ENCODE measurements around the gene SAP30.

DNA sequence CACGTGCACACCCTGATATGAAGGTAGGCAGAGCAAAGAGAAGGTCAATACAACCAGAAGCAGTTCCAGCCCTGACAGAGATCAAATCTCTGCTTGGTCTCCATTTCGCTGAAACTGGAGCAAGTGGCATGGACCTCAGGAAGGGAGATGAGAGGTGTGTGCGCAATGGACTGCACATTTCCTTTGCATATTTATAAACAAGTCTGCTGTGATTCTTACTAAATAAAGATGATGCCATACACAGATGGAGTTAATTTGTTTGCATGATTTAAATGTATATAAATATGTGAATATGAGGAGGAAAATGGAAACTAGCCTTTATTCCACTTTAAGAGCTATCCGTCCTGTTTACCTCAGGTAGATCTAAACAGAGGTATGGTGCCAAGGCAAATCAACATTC lies 30.3 kb downstream of the SAP30 start:
- TF ChIP-seq CTCF (conservative IDR thresholded peaks at IDR 0.05) (no peak), EZH2 (IDR thresholded peaks at IDR 0.05; ENCODE audit: low read depth) (no peak)

All from PC-9 (cell line).